HPDE6-E6E7 (cell line): Measurements from ENCODE around the gene CAD.
A peak's percentile ranks its signal among the peaks of the same experiment; 100 is the strongest.
"Not testable (repeated sequence)": the region's sequence is repeated elsewhere in the genome, so short reads cannot be mapped to it uniquely, and the experiment has no call there.

Experiments used
- DNase-seq: peaks from one replicate; pipeline ENCODE4 v3.0.0; 2011; ENCODE audit warnings: missing footprints; ENCODE audit errors: extremely low spot score

Gene CAD

GRCh38 chr2:27217173-27218121 lies at the start of gene CAD:
TSS of gene CAD (plus strand) at chr2:27217369. CDS start at chr2:27217552, 183 bp downstream.
- peak; percentile 80 for DNase-seq

- DNase-seq = no peak
These were observed 46.4 kb upstream of the CAD start for GRCh38 chr2:27170581-27171337.

GRCh38 chr2:27171351-27171848 lies 45.8 kb upstream of the CAD start:
- DNase-seq = no peak

- no peak for DNase-seq
These were observed 42.5 kb upstream of the CAD start for GRCh38 chr2:27174638-27175037.

GRCh38 chr2:27175330-27175729 lies 41.8 kb upstream of the CAD start:
- no peak for DNase-seq

GRCh38 chr2:27175781-27176180 lies 41.4 kb upstream of the CAD start:
- not testable (repeated sequence) for DNase-seq

- no peak for DNase-seq
These were observed 39.5 kb upstream of the CAD start for GRCh38 chr2:27177441-27178351.

GRCh38 chr2:27178469-27178868 lies 38.7 kb upstream of the CAD start:
- DNase-seq = no peak

- no peak for DNase-seq
These were observed 37.7 kb upstream of the CAD start for GRCh38 chr2:27179344-27180000.

- no peak for DNase-seq
These were observed 34.8 kb upstream of the CAD start for GRCh38 chr2:27182346-27182745.

GRCh38 chr2:27184115-27184514 lies 33.1 kb upstream of the CAD start:
- no peak for DNase-seq

GRCh38 chr2:27185331-27186026 lies 31.7 kb upstream of the CAD start:
- DNase-seq = no peak

GRCh38 chr2:27186613-27187345 lies 30.4 kb upstream of the CAD start:
- DNase-seq = no peak

- no peak for DNase-seq
These were observed 27.2 kb upstream of the CAD start for GRCh38 chr2:27189989-27190388.

GRCh38 chr2:27191070-27191829 lies 25.9 kb upstream of the CAD start:
- peak; percentile 41 for DNase-seq

GRCh38 chr2:27194538-27195354 lies 22.4 kb upstream of the CAD start:
- no peak for DNase-seq

- not testable (repeated sequence) for DNase-seq
These were observed 21.4 kb upstream of the CAD start for GRCh38 chr2:27195799-27196198.

GRCh38 chr2:27198068-27198467 lies 19.1 kb upstream of the CAD start:
- DNase-seq = not testable (repeated sequence)
